Panc1 (cell line): ENCODE data around the gene RBMS1.

Experiments used
- POLR2AphosphoS5 ChIP-seq: IDR thresholded peaks from 2 replicates; pipeline ENCODE4 v1.6.1; 2012; ENCODE audit warnings: mild to moderate bottlenecking, low read depth, low read length, moderate library complexity
- TF ChIP-seq, protein P1 (sequence below), 2 experiments: IDR thresholded peaks; 2 replicates each; pipeline ENCODE4 v1.6.1; 2011 to 2012; ENCODE audit warnings: low read depth in 2 of 2, control low read depth in 1 of 2, low read length in 1 of 2, mild to moderate bottlenecking in 1 of 2, moderate library complexity in 1 of 2; ENCODE audit not compliant: insufficient read depth in 1 of 2

DNA sequence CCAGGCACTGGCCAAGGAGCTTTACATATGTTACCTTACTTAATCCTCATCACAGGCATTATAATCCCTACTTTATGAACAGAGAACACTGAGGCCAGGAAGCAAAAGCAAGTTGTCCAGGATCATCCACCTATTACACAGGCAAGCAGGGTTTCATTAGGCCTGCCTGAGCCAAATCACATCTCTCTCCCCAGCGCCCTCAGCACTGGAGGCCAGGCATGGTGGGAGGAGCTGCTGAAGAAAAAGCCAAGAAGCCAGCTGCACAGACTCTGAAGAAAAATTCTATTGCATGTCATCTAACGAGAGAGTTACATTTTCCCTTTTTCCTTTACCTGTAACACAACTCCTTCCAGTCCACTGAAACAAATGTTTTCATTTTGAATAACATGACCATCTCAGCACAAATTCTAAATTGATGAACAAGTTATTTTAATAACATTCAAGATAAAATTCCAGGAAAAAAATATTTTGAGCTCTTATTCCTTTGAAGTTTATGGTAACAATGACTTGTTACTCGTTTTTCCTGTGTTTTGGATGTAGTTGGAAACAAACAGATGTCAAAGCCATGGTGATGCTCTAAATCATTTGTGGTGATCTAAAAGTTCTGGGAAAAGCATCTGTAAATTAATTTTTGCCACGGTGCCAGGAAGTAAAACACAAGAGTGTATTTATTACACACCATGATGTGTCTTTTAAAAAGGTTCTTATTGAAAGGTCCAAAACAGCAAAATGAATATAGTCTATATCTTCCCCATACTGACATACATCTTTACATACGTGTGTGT lies 154.5 kb downstream of the RBMS1 start:
- TF ChIP-seq POLR2AphosphoS5: no peak
- TF ChIP-seq, protein P1, sequence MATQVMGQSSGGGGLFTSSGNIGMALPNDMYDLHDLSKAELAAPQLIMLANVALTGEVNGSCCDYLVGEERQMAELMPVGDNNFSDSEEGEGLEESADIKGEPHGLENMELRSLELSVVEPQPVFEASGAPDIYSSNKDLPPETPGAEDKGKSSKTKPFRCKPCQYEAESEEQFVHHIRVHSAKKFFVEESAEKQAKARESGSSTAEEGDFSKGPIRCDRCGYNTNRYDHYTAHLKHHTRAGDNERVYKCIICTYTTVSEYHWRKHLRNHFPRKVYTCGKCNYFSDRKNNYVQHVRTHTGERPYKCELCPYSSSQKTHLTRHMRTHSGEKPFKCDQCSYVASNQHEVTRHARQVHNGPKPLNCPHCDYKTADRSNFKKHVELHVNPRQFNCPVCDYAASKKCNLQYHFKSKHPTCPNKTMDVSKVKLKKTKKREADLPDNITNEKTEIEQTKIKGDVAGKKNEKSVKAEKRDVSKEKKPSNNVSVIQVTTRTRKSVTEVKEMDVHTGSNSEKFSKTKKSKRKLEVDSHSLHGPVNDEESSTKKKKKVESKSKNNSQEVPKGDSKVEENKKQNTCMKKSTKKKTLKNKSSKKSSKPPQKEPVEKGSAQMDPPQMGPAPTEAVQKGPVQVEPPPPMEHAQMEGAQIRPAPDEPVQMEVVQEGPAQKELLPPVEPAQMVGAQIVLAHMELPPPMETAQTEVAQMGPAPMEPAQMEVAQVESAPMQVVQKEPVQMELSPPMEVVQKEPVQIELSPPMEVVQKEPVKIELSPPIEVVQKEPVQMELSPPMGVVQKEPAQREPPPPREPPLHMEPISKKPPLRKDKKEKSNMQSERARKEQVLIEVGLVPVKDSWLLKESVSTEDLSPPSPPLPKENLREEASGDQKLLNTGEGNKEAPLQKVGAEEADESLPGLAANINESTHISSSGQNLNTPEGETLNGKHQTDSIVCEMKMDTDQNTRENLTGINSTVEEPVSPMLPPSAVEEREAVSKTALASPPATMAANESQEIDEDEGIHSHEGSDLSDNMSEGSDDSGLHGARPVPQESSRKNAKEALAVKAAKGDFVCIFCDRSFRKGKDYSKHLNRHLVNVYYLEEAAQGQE (IDR thresholded peaks at IDR 0.05; ENCODE audit: insufficient read depth in 1 of 2, low read depth in 2 of 2, low read length in 1 of 2): no peak
